IMR-90 (cell line): ENCODE measurements around the gene TLK2. TPM values are rescaled to one million over a fixed set of nuclear protein-coding genes. Genes with fewer than 3 reads are reported as not detected.

Experiments used
- ATAC-seq: fragments of 200-7000 bp; cut with Tn5 transposase; 2 replicates; pipeline ENCODE4 v1.9.1; 2020; ENCODE audit warnings: low read depth, mild to moderate bottlenecking, moderate library complexity
- BruUV-seq: library from RNA; stranded (reverse); fragments of 400-500 nt; replicated peaks from 2 replicates; lab custom pipeline; 2021; lab: Mats Ljungman, UMichigan
- CTCF ChIA-PET: fragments of 300-600 bp; formaldehyde crosslinking; extraction: SDS; loops from one replicate; lab custom pipeline; 2021; ENCODE audit warnings: antibody characterized with exemption; lab: Yijun Ruan, JAX
- POLR2A ChIA-PET: fragments of 300-600 bp; sonication (Branson Sonifier 250); formaldehyde crosslinking; loops from one replicate; lab custom pipeline; 2022; ENCODE audit warnings: antibody characterized with exemption; ENCODE audit not compliant: unreplicated experiment; lab: Charles Lee
- DNase-seq: peaks from one replicate; pipeline ENCODE4 v3.0.0; 2013
- H2AFZ ChIP-seq: replicated peaks from 2 replicates; pipeline ENCODE3; 2013; ENCODE audit warnings: low read length, mild to moderate bottlenecking; ENCODE audit not compliant: poor library complexity
- H2AK5ac ChIP-seq: 2 replicates; pipeline ENCODE4 v1.6.1; 2013; ENCODE audit warnings: low read depth, low read length, inconsistent platforms
- H2AK9ac ChIP-seq: replicated peaks from 2 replicates; pipeline ENCODE3; 2013; ENCODE audit warnings: mild to moderate bottlenecking, low read depth, low read length, moderate library complexity; ENCODE audit not compliant: poor library complexity
- H2BK120ac ChIP-seq: 2 replicates; pipeline ENCODE4 v1.6.1; 2013; ENCODE audit warnings: low read depth, low read length, inconsistent platforms
- H2BK15ac ChIP-seq: 3 replicates; pipeline ENCODE4 v1.6.1; 2013; ENCODE audit warnings: low read depth, low read length, inconsistent platforms
- H2BK20ac ChIP-seq: 2 replicates; pipeline ENCODE4 v1.6.1; 2013; ENCODE audit warnings: low read depth, mild to moderate bottlenecking, inconsistent platforms, low read length, moderate library complexity
- H2BK5ac ChIP-seq: 2 replicates; pipeline ENCODE4 v1.6.1; 2013; ENCODE audit warnings: mild to moderate bottlenecking, low read depth, low read length, inconsistent platforms; ENCODE audit not compliant: poor library complexity, severe bottlenecking
- H3K14ac ChIP-seq: replicated peaks from 2 replicates; pipeline ENCODE4 v1.6.1; 2013; ENCODE audit warnings: low read depth, low read length, inconsistent platforms
- H3K18ac ChIP-seq: 2 replicates; pipeline ENCODE4 v1.6.1; 2013; ENCODE audit warnings: low read depth, low read length, control low read depth
- H3K23ac ChIP-seq: 2 replicates; pipeline ENCODE4 v1.6.1; 2013; ENCODE audit warnings: low read depth, low read length, inconsistent platforms
- H3K27ac ChIP-seq: 2 replicates; pipeline ENCODE4 v1.5.1; 2013; ENCODE audit warnings: mild to moderate bottlenecking, control low read depth, low read length; ENCODE audit not compliant: insufficient read depth
- H3K27me3 ChIP-seq: 2 replicates; pipeline ENCODE4 v1.6.1; 2013; ENCODE audit warnings: low read length; ENCODE audit not compliant: control insufficient read depth, insufficient read depth
- H3K36me3 ChIP-seq: 2 replicates; pipeline ENCODE4 v1.6.1; 2013; ENCODE audit warnings: low read length, mixed read lengths; ENCODE audit not compliant: control insufficient read depth, insufficient read depth
- H3K4ac ChIP-seq: 2 replicates; pipeline ENCODE4 v1.6.1; 2013; ENCODE audit warnings: low read depth, low read length, inconsistent platforms
- H3K4me1 ChIP-seq: 2 replicates; pipeline ENCODE4 v1.6.1; 2013; ENCODE audit warnings: low read length, mixed read lengths; ENCODE audit not compliant: control insufficient read depth, insufficient read depth
- H3K4me2 ChIP-seq: 2 replicates; pipeline ENCODE4 v1.6.1; 2013; ENCODE audit warnings: low read depth, mild to moderate bottlenecking, control low read depth, low read length, moderate library complexity
- H3K4me3 ChIP-seq: 2 replicates; pipeline ENCODE4 v1.5.1; 2013; ENCODE audit warnings: low read depth, mild to moderate bottlenecking, control low read depth, low read length, moderate library complexity; ENCODE audit not compliant: insufficient read depth
- H3K56ac ChIP-seq: 2 replicates; pipeline ENCODE4 v1.6.1; 2013; ENCODE audit warnings: low read length, inconsistent platforms; ENCODE audit not compliant: insufficient read depth; ENCODE audit errors: extremely low read depth
- H3K79me1 ChIP-seq, 2 experiments: 2 replicates each; pipeline ENCODE4 v1.6.1; 2013; ENCODE audit warnings: low read length in 2 of 2, inconsistent platforms in 1 of 2, low read depth in 1 of 2
- H3K9ac ChIP-seq: 2 replicates; pipeline ENCODE4 v1.6.1; 2013; ENCODE audit warnings: low read depth, low read length, control low read depth
- H3K9me1 ChIP-seq: 2 replicates; pipeline ENCODE4 v1.6.1; 2013; ENCODE audit warnings: low read length, inconsistent platforms; ENCODE audit not compliant: insufficient read depth
- H3K9me3 ChIP-seq: 2 replicates; pipeline ENCODE4 v1.6.1; 2013; ENCODE audit warnings: low read length; ENCODE audit not compliant: control insufficient read depth, insufficient read depth
- H4K20me1 ChIP-seq: 2 replicates; pipeline ENCODE4 v1.6.1; 2013; ENCODE audit warnings: low read length, inconsistent platforms; ENCODE audit not compliant: insufficient read depth
- H4K5ac ChIP-seq: 2 replicates; pipeline ENCODE4 v1.6.1; 2013; ENCODE audit warnings: mild to moderate bottlenecking, low read depth, low read length, control low read depth
- H4K8ac ChIP-seq, 2 experiments: 2 replicates each; pipeline ENCODE4 v1.6.1; 2013; ENCODE audit warnings: low read depth in 2 of 2, low read length in 2 of 2, control low read depth in 1 of 2, inconsistent platforms in 1 of 2
- H4K91ac ChIP-seq: 2 replicates; pipeline ENCODE4 v1.6.1; 2013; ENCODE audit warnings: low read depth, low read length, inconsistent platforms; ENCODE audit not compliant: insufficient read depth
- RFX5 ChIP-seq: IDR thresholded peaks from 2 replicates; pipeline ENCODE4 v1.8.0; 2012; ENCODE audit warnings: low read depth, mild to moderate bottlenecking, low read length, moderate library complexity
- WGBS, 2 experiments: methylation state at CpG; one replicate each; pipeline versions ENCODE4 v1.1.5 to v1.1.7; 2013; ENCODE audit warnings: missing lambda C conversion rate in 2 of 2; ENCODE audit not compliant: insufficient read length in 1 of 2; ENCODE audit errors: extremely low coverage in 2 of 2; 5-methylcytosine and 5-hydroxymethylcytosine counted together
- dilution Hi-C: fragments of 300-500 bp; cut with HindIII; formaldehyde crosslinking; loops from one replicate; pipeline ENCODE4 v1.14.3; 2018; ENCODE audit warnings: low sequenced_read_pairs; ENCODE audit not compliant: unreplicated experiment
- in situ Hi-C: fragments of 300-500 bp; cut with MboI; formaldehyde crosslinking; loops from 3 replicates; pipeline ENCODE4 v1.14.3; 2019; ENCODE audit warnings: low sequenced_read_pairs, inconsistent platforms, mixed read lengths
- intact Hi-C: fragments of 100-400 bp; cut with micrococcal nuclease; formaldehyde crosslinking; loops from 2 replicates; pipeline ENCODE4 v1.10.0; 2022
- polyA plus RNA-seq, 3 experiments: library from polyadenylated mRNA; depleted of rRNA; stranded (reverse); fragments of >200 nt; gene quantifications; 2 replicates each; pipeline ENCODE4 v1.2.3, GENCODE V29; 2012; ENCODE audit warnings: low replicate concordance in 1 of 3
- total RNA-seq: library from RNA; depleted of rRNA; stranded (reverse); fragments of >200 nt; gene quantifications from 2 replicates; pipeline ENCODE4 v1.2.3, GENCODE V29; 2012

TLK2 gene
- total and polyA plus RNA-seq, 2 of the 4 experiments (the other 2 are of a cell fraction) = 35.7 to 39.4 TPM

GRCh38 chr17:62625184-62625869 is 146.7 kb downstream of the TLK2 start:
- no TSS peak for BruUV-seq
- Histone ChIP-seq H3K79me1 (peaks cover 4 to 36% of the 10 kb centered on the region in 2 experiments; a peak in 2 of 4 replicates), H2AK9ac (no peak overlapping the region), H2BK120ac (no peak overlapping the region), H3K27me3 (no peaks in the 10 kb centered on the region), H3K4me1 (peaks cover 17% of the 10 kb centered on the region), H3K4me2 (no peak overlapping the region; the same call in 1 of the 2 replicates), H3K14ac (no peak overlapping the region), H3K9me3 (no peaks in the 10 kb centered on the region), H4K8ac (no peak overlapping the region), H3K9me1 (peaks cover 17% of the 10 kb centered on the region), H3K56ac (no peak overlapping the region), H4K20me1 (peaks cover 16% of the 10 kb centered on the region), H3K18ac (no peak overlapping the region; the same call in 1 of the 2 replicates), H2BK5ac (no peak overlapping the region), H3K27ac (no peak overlapping the region), H3K4me3 (no peak overlapping the region), H3K36me3 (peaks cover 2% of the 10 kb centered on the region; the same call in 1 of the 2 replicates), H2AFZ (no peak overlapping the region), H2AK5ac (peak overlapping the region; percentile 26; the same call in 1 of the 2 replicates), H3K4ac (0 out of 2 replicates have a peak overlapping the region, but pooled peaks have one; percentile 10), H4K5ac (no peak overlapping the region), H4K91ac (no peak overlapping the region), H3K9ac (no peak overlapping the region), H2BK20ac (no peak overlapping the region), H2BK15ac (no peak overlapping the region), H3K23ac (no peak overlapping the region)
- intact Hi-C loops (loop anchor here (5.0 kb wide), 1 partner anchor 342 kb away; the partner anchor contains the start of gene TANC2), in situ Hi-C loops (no loop called here), dilution Hi-C loops (no loop called here)
- POLR2A ChIA-PET = interaction anchor here (0.6 kb wide), 1 partner anchor 13 kb away, joined by 3 read pairs; no protein-coding TSS in a partner anchor
- TF ChIP-seq RFX5 = no peak
- DNase-seq = no peak
- no peak for ATAC-seq
- WGBS, 2 experiments = 93% methylated on average over 5 of the region's 19 CpGs; no CpG with 5 or more reads in 1 of the 2 experiments
- CTCF ChIA-PET = no interaction called here
